ENCODE results near the gene ENKUR.

GRCh38 chr10:25024528-25024927 lies 8.6 kb upstream of the ENKUR start:
- TF ChIP-seq POLR2A (IDR thresholded peaks at IDR 0.05) (no peak), CTCF (IDR thresholded peaks at IDR 0.05) (no peak), EP300 (IDR thresholded peaks at IDR 0.05) (peak in 1 of 2 donors; percentile 15)

Data from tibial nerve (tissue), 4 donors.